ENCODE results near the gene STN1. TPM values are rescaled to one million over a fixed set of nuclear protein-coding genes. Genes with fewer than 3 reads are reported as not detected.

STN1 gene
- total RNA-seq, 1 donor from 2014 or later = 24.5 TPM

GRCh38 chr10:103954543-103954942 is 36.6 kb upstream of the STN1 start:
- no peak for TF ChIP-seq CTCF (IDR thresholded peaks at IDR 0.05)

GRCh38 chr10:103951942-103952341 is 34.0 kb upstream of the STN1 start:
- Histone ChIP-seq H3K27ac (no peak overlapping the region), H3K27me3 (no peaks in the 10 kb centered on the region), H3K4me3 (no peak overlapping the region), H3K9me3 (peaks cover 0 to 8% of the 10 kb centered on the region in 2 donors), H3K4me1 (no peaks in the 10 kb centered on the region), H3K36me3 (no peaks in the 10 kb centered on the region)
- DNase-seq (ENCODE audit: low spot score in 2 of 2) = no peak
- intact Hi-C loops (cut with DNase I) = no loop called here
- TF ChIP-seq CTCF (IDR thresholded peaks at IDR 0.05) = no peak

More at GRCh38 chr10:103954543-103954942, 36.6 kb upstream of the STN1 start:
- Histone ChIP-seq H3K36me3 (no peaks in the 10 kb centered on the region), H3K4me1 (no peaks in the 10 kb centered on the region), H3K4me3 (no peak overlapping the region), H3K9me3 (peaks cover 0 to 8% of the 10 kb centered on the region in 2 donors), H3K27me3 (no peaks in the 10 kb centered on the region), H3K27ac (no peak overlapping the region)
- DNase-seq (ENCODE audit: low spot score in 2 of 2) = no peak
- intact Hi-C loops (cut with DNase I) = no loop called here

GRCh38 chr10:103951183-103951582 is 33.2 kb upstream of the STN1 start:
- Histone ChIP-seq H3K27me3 (no peaks in the 10 kb centered on the region), H3K4me3 (no peak overlapping the region), H3K4me1 (no peaks in the 10 kb centered on the region), H3K27ac (no peak overlapping the region), H3K36me3 (no peaks in the 10 kb centered on the region), H3K9me3 (peaks cover 0 to 8% of the 10 kb centered on the region in 2 donors)
- no peak for TF ChIP-seq CTCF (IDR thresholded peaks at IDR 0.05)
- intact Hi-C loops (cut with DNase I) = no loop called here
- no peak for DNase-seq (ENCODE audit: low spot score in 2 of 2)

- Histone ChIP-seq H3K27me3 (no peaks in the 10 kb centered on the region), H3K9me3 (peaks cover 0 to 5% of the 10 kb centered on the region in 2 donors), H3K27ac (no peak overlapping the region), H3K4me3 (no peak overlapping the region), H3K36me3 (no peaks in the 10 kb centered on the region), H3K4me1 (no peaks in the 10 kb centered on the region)
- no peak for DNase-seq (ENCODE audit: low spot score in 2 of 2)
- intact Hi-C loops (cut with DNase I) = no loop called here
- TF ChIP-seq CTCF (IDR thresholded peaks at IDR 0.05) = no peak
These were observed 31.7 kb upstream of the STN1 start for GRCh38 chr10:103949728-103950127.

GRCh38 chr10:103947799-103948516 is 30.0 kb upstream of the STN1 start:
- intact Hi-C loops (cut with DNase I) = no loop called here
- Histone ChIP-seq H3K4me3 (no peak overlapping the region), H3K27ac (no peak overlapping the region)

More at GRCh38 chr10:103947799-103948516, 30.0 kb upstream of the STN1 start:
- TF ChIP-seq CTCF (IDR thresholded peaks at IDR 0.05) = no peak
- no peak for DNase-seq (ENCODE audit: low spot score in 2 of 2)
- Histone ChIP-seq H3K36me3 (no peaks in the 10 kb centered on the region), H3K27me3 (no peaks in the 10 kb centered on the region), H3K4me1 (no peaks in the 10 kb centered on the region), H3K9me3 (no peaks in the 10 kb centered on the region)

Measured in ascending aorta (tissue), 2 donors.